Measurements from ENCODE around the gene EYS. TPM values are rescaled to one million over a fixed set of nuclear protein-coding genes. Genes with fewer than 3 reads are reported as not detected.

EYS gene
- total RNA-seq, 1 experiment from 2014 or later = not detected

DNA sequence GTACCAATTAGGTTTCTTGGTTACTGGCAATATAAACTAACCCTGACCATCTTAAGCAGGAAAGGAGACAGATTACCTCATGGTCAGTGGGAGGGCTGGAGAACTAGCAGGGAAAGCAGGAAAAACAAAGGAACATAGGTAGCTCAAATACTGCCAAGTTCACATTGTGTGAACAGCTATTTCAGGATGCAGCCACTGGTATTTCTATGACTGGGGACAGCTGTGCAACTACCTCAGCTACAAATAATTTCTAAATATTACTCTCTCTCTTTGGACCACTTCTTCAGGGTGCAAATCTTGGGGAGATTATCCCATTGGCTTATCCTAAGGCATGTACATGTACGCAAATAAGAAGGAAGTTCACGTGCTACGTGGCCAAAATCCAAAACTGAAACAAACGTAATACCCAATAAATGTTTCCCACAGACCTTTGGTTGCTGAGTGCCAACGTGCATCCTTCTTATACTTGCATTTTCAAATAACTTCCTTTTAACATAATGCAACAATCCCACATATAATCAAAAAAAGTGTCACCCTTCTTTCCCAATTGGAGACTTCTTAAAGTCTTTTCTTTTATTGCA is 1890.5 kb downstream of the EYS start:
- Histone ChIP-seq H3K9ac (ENCODE audit: low read length) (no peak overlapping the region), H2AFZ (ENCODE audit: low read depth, low read length, poor library complexity, severe bottlenecking) (no peak overlapping the region), H3K9me2 (ENCODE audit: insufficient read depth) (no peaks in the 10 kb centered on the region), H3K4me3 (replicated peaks in 1 of 2; ENCODE audit: low read depth in 1 of 2, low read length in 2 of 2) (no peak overlapping the region), H3K9me3 (ENCODE audit: control insufficient read depth in 1 of 2, insufficient read depth in 1 of 2, low read depth in 1 of 2, low read length in 2 of 2) (no peaks in the 10 kb centered on the region), H3K79me2 (ENCODE audit: insufficient read depth, low read length) (no peaks in the 10 kb centered on the region), H3K27ac (ENCODE audit: low read depth, low read length) (no peak overlapping the region), H3K36me3 (ENCODE audit: control insufficient read depth in 1 of 2, insufficient read depth in 2 of 2, low read length in 2 of 2) (no peaks in the 10 kb centered on the region), H3K4me1 (ENCODE audit: control insufficient read depth in 1 of 2, insufficient read depth in 2 of 2, low read length in 2 of 2) (no peaks in the 10 kb centered on the region), H3K4me2 (ENCODE audit: low read length) (no peak overlapping the region), H4K20me1 (ENCODE audit: insufficient read depth) (no peaks in the 10 kb centered on the region), H3K27me3 (ENCODE audit: insufficient read depth, low read length) (0 out of 2 replicates have a peak, but pooled peaks cover 2% of the 10 kb centered on the region)
- TF ChIP-seq, protein P1, sequence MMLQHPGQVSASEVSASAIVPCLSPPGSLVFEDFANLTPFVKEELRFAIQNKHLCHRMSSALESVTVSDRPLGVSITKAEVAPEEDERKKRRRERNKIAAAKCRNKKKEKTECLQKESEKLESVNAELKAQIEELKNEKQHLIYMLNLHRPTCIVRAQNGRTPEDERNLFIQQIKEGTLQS (IDR thresholded peaks at IDR 0.05) = no peak
- ChIA-PET POLR2A (interaction anchor here (1.3 kb wide), 1 partner anchor 10 kb away, joined by 7 read pairs; no protein-coding TSS in a partner anchor), RAD21 (ENCODE audit: low non-redundant PET in 1 of 2, low total read pairs in 2 of 2, uncharacterized antibody in 2 of 2, unreplicated experiment in 2 of 2) (no interaction called here), CTCF (interaction anchor here (1.1 to 2.3 kb wide), 7 partner anchors 8 to 464 kb away, joined by 3 to 8 read pairs (median 6); no protein-coding TSS in a partner anchor)
- BruUV-seq (replicated peaks) = no TSS peak
- intact Hi-C loops (cut with micrococcal nuclease) = no loop called here
- no peak for DNase-seq (ENCODE audit: low read depth, low spot score)
- no peak for ATAC-seq

DNA sequence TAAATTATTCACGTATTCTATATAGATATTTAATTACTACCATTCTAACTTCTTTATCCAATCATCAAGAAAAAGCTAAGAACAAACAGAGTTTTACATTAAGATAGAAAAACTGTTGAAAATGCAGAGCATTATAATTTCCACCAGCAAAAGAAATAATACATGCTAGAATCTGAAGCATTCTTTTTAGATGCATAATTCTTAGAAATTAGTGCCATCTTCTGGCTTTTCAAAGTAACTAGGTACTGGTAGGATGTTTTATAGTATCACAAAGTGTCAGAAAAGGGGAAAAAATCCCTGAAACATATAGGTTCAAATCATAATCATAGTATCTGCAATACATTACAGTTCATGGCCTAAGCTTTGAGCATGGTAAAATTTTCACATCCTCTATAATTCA is 1892.6 kb downstream of the EYS start:
- BruUV-seq (replicated peaks) = no TSS peak
- Histone ChIP-seq H3K27me3 (ENCODE audit: insufficient read depth, low read length) (no peaks in the 10 kb centered on the region), H3K79me2 (ENCODE audit: insufficient read depth, low read length) (no peaks in the 10 kb centered on the region), H3K9ac (ENCODE audit: low read length) (no peak overlapping the region), H3K4me3 (replicated peaks in 1 of 2; ENCODE audit: low read depth in 1 of 2, low read length in 2 of 2) (no peak overlapping the region), H2AFZ (ENCODE audit: low read depth, low read length, poor library complexity, severe bottlenecking) (no peak overlapping the region), H3K4me2 (ENCODE audit: low read length) (no peak overlapping the region), H3K27ac (ENCODE audit: low read depth, low read length) (no peak overlapping the region), H3K36me3 (ENCODE audit: control insufficient read depth in 1 of 2, insufficient read depth in 2 of 2, low read length in 2 of 2) (no peaks in the 10 kb centered on the region), H3K4me1 (ENCODE audit: control insufficient read depth in 1 of 2, insufficient read depth in 2 of 2, low read length in 2 of 2) (no peaks in the 10 kb centered on the region), H3K9me3 (ENCODE audit: control insufficient read depth in 1 of 2, insufficient read depth in 1 of 2, low read depth in 1 of 2, low read length in 2 of 2) (no peaks in the 10 kb centered on the region), H4K20me1 (ENCODE audit: insufficient read depth) (no peaks in the 10 kb centered on the region), H3K9me2 (ENCODE audit: insufficient read depth) (no peaks in the 10 kb centered on the region)
- no peak for DNase-seq (ENCODE audit: low read depth, low spot score)
- ChIA-PET CTCF (interaction anchor here (1.1 to 3.2 kb wide), 3 partner anchors 12 to 467 kb away, joined by 3 to 11 read pairs (median 6); no protein-coding TSS in a partner anchor), POLR2A (no interaction called here), RAD21 (ENCODE audit: low non-redundant PET in 1 of 2, low total read pairs in 2 of 2, uncharacterized antibody in 2 of 2, unreplicated experiment in 2 of 2) (no interaction called here)
- no peak for TF ChIP-seq POLR2AphosphoS5 (IDR thresholded peaks at IDR 0.05; ENCODE audit: low read depth, low read length)
- TF ChIP-seq EZH2 (IDR thresholded peaks at IDR 0.05) = no peak
- peak; percentile 33; the same call in 1 of the 2 replicates for TF ChIP-seq RAD21 (IDR thresholded peaks at IDR 0.05; ENCODE audit: low read depth)
- TF ChIP-seq ELF1 (IDR thresholded peaks at IDR 0.05; ENCODE audit: borderline replicate concordance, low read depth) = no peak
- no peak for ATAC-seq
- intact Hi-C loops (cut with micrococcal nuclease) = no loop called here
